Lower leg skin (tissue), 3 donors: ENCODE measurements around the gene BCL2L11.

Experiments used
- POLR2A ChIP-seq, 2 donors: fragments of 450-650 bp; IDR thresholded peaks; one replicate each; pipeline ENCODE4 v1.6.1; 2016 to 2017; ENCODE audit warnings: antibody characterized with exemption in 2 of 2, mild to moderate bottlenecking in 1 of 2, moderate library complexity in 1 of 2
- TF ChIP-seq, protein P1 (sequence below), 3 donors: fragments of 450-650 bp; IDR thresholded peaks; one replicate each; pipeline ENCODE4 v1.5.1; 2016; ENCODE audit warnings: antibody characterized with exemption in 3 of 3, mild to moderate bottlenecking in 3 of 3, moderate library complexity in 2 of 3

- TF ChIP-seq, protein P1, sequence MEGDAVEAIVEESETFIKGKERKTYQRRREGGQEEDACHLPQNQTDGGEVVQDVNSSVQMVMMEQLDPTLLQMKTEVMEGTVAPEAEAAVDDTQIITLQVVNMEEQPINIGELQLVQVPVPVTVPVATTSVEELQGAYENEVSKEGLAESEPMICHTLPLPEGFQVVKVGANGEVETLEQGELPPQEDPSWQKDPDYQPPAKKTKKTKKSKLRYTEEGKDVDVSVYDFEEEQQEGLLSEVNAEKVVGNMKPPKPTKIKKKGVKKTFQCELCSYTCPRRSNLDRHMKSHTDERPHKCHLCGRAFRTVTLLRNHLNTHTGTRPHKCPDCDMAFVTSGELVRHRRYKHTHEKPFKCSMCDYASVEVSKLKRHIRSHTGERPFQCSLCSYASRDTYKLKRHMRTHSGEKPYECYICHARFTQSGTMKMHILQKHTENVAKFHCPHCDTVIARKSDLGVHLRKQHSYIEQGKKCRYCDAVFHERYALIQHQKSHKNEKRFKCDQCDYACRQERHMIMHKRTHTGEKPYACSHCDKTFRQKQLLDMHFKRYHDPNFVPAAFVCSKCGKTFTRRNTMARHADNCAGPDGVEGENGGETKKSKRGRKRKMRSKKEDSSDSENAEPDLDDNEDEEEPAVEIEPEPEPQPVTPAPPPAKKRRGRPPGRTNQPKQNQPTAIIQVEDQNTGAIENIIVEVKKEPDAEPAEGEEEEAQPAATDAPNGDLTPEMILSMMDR (IDR thresholded peaks at IDR 0.05): no peak
- TF ChIP-seq POLR2A (IDR thresholded peaks at IDR 0.05): no peak
These were observed 19.1 kb upstream of the BCL2L11 start for GRCh38 chr2:111101592-111101991.
